Activated CD8-positive, alpha-beta memory T cell treated with anti-CD3 and anti-CD28 coated beads for 48 hours (primary cell): Measurements from ENCODE around the gene KIF26B.
"Not testable (repeated sequence)": the region's sequence is repeated elsewhere in the genome, so short reads cannot be mapped to it uniquely, and the experiment has no call there.

Experiments used
- DNase-seq, 3 experiments: peaks; one replicate each; pipeline ENCODE4 v3.0.0-alpha.2; 2020; ENCODE audit warnings: low read depth in 2 of 3, low spot score in 2 of 3

KIF26B gene

DNA sequence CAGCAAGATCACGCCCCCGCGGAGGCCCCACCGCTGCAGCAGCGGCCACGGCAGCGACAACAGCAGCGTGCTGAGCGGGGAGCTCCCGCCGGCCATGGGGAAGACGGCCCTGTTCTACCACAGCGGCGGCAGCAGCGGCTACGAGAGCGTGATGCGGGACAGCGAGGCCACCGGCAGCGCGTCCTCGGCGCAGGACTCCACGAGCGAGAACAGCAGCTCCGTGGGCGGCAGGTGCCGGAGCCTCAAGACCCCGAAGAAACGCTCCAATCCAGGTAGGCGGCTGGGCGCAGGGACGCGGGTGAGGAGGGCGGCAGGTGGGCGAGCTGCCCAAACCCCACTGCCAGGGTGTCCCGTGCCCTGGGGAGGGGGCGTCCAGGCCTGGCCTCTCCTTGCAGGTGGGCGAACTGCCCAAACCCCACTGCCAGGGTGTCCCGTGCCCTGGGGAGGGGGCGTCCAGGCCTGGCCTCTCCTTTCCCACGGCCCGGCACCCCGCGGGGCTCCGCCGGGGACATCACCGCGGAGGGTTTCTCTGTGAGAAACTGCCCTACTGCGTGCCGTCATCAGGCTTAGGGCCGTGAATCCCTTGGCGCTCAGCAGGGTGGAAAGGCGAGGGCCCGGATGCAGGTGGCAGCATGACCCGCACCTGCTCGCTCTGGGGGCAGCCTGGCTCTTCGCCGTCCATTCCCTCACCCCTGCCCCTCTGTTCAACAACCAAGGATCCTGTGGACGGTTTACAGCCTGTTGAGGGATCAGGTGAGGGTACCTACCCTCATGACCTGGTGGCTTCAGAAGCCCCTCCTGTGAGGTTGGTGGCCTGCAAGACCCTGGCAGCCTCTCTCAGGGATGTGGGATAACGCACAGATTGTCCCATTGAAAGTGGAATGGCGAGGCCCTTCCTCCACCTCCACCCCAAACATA, 534.0 kb downstream of the KIF26B start:
- DNase-seq = no peak

DNA sequence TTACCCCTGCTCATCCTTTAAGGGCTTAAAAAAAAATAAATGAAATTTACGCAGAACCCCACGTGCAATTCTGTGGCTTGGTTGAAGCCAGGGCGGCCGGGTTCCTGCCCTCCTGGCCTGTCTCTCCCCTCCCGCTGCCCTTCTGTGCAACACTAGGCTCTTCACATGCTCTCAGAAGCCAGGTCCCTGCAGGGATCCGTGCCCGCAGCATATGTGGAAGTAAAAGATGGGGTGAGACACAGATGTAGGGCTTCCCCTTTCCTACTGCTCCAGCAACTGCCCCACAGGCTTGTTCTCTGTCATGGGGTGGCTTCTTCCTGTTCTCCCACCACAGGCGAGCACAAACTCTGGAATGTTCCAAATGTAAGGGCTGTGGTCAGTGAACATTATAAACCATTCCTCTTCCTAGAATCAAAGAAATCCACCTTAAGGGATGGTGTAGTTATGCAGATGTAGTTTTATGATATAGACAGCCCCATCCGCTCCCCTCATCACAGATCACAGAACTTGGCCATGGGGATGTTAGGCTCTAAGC, 535.4 kb downstream of the KIF26B start:
- DNase-seq = no peak

DNA sequence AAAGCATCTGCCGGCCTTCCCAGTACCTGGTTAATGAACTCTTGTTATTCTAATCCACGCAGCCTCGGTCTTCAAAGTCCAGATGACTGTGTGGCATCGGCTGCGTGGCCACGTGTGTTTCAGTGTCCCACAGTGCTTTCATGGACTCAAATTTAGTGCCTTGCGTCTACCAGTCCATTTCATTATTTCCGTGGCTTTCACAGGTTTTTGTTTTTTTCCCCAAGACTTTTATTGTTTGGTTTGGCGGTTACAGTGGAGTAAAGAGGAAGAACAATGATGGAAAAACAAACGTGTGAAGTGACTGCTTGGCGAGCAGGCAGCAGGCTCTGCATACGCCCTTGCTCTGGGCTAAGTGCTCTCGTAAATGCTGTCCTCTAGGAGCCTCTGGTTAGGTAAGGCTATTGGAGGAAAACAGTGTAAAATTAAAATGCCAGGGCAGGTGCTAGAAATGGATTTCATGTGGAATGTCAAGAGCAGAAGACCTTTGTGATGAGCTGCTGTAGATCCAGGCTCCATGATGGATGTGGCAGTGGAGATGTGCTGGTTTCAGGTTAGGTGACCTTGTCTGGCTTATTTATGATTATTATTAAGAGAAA, 536.3 kb downstream of the KIF26B start:
- no peak for DNase-seq

DNA sequence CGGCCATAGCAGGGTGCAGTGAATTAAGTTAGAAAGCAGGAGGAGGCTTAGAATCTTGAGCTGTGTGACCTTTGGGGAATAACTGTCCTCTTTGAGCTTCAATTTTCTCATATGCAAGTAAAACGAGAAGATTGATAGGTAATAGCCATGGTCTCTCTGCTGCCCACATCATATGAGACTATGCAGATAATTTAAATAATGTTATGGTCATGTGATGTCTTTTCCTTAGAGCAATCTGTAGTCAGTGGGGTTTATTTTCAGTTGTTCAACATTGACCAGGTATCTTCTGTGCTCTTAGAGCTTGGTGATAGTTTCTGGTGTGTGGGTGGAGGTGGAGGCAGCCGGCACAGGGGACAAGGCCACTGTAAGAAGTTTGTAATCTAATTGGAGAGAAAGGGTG, 537.1 kb downstream of the KIF26B start:
- DNase-seq = no peak

DNA sequence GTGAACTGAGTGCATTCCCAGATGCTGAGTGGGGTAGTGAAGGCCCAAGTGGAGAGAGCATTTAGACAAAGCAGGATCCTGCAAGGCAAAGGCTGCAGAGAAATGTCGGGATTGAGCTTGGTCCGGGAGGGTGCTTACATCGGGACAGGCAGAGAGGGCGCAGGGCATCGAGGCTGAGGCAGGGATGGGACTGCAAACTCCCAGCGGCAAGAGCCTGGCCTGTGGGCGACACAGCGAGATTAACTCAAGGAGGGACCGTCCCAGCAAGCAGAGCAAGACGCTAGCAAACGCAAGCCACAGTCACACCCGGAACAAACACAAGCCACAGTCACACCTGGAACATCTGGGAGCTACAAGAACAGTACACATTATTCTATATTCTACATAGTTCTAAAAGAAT, 537.5 kb downstream of the KIF26B start:
- no peak for DNase-seq

DNA sequence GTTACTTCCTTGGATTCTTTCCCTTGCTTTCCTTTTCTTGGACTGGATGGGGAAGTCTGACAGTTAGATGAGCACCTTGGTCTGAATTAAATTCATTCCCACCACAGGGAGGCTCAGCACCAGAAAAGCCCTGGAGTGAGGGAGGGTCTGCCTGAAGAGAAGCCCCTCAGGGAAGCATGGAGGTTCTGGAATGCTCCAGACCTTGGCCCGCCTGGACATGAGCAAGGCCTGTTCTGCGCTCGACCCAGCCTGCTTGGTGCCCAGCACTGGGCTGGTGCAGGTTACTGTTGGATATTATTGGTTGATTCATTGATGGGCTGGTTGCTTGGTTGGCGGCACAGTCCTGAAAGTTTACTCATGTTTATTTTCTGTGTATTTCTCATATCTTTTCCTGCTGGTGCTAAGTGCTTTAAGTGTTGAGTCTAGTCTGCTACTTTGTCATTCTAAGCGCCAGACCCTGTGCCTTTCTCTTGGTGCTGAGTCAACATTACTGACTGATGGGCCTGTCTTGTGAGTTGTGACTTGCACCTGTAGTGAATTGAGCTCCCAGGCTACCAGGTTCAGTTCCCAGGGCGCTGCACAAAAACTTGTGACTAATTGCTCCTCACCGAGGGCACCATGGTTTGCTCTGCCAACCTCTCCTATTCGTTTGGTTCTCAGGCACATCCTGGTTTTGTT, 538.5 kb downstream of the KIF26B start:
- no peak for DNase-seq

DNA sequence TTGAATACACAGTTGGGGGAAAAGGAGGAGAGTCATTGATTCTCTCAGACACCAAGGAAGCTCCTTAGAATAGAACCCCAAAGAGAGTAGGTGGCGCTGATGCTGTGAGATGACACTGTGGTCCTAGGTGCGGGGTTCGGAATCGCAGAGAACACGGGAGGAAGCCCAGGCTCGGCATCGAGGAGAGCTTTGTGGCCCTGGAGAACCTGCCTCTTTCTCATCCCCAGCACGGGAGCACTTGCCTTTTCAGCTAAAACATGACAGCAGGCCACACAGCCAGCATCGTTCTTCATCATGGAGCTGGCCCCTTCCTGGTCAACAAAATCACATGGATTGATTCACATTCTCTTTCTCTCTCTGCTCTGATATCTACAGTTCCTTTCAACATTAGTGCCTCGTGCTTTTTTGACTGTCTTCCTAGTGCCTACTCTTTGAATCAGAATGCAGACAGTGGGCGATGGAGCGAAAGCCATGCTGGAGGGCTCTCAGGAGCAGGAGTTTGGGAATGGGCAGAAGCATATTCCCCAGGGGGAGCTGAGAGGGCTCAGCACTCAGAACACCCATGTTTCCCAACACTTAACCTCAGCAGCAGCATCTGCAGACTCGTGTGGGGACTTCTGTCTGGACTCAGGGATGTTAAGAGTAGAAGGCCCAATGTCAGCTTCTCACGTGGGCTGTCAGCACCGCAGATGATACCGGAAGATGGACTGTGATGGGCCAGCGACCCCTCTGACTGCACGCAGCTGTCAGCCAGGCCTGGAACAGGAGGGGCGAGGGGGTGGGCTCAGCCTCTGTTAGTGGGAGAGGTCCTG, 539.4 kb downstream of the KIF26B start:
- no peak for DNase-seq

DNA sequence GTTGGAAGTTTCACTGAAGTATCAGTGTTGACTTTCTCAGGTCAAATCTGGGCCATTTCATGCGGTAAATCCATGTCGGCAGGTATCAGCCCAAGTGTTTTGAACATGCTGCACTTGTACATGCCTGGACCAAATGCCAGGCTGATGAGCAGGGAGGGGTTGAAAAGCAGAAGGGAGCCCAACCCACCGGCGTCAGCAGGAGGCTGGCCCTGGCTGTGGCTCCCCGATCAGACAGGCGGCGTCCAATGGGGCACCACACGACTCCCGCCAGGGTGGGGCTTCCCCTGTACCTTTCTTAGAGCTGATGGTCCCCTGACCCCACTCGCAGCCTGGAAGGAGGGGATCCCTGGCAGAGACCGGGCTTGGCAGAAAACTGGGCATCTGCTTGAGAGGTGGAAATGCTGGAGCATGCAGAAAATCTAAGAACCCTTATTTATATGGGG, 540.0 kb downstream of the KIF26B start:
- DNase-seq = no peak

DNA sequence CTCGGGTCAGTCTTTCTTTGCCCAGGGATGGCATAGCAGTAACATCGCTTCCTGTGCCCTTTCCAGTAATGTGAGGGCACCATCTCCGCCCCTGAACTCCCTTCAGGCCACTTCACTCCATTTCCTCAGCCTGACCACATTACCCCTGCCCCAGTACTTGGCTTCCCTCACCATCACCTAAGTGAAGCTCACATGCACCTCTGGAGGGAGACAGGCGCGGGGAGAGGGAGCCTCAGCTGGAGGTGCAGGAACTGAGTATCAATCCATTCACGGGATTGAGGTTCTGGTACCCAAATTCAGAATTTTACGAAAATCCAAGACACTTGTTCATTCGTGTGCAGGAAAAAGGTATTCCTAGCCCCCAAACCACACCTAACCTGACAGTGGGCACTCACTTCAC, 540.4 kb downstream of the KIF26B start:
- no peak for DNase-seq

DNA sequence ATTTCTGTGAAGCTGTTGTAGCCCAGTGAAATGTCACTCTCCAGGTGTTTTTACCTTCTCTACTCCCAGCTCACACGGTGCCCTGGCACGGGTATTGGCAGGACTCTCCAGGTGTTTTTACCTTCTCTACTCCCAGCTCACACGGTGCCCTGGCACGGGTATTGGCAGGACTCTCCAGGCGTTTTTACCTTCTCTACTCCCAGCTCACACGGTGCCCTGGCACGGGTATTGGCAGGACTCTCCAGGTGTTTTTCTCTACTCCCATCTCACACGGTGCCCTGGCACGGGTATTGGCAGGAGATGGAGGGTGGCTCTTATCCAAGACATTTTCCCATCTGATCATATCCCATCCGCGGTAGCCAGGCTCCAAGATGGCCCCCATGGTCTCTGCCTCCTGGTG, 540.9 kb downstream of the KIF26B start:
- not testable (repeated sequence) for DNase-seq

DNA sequence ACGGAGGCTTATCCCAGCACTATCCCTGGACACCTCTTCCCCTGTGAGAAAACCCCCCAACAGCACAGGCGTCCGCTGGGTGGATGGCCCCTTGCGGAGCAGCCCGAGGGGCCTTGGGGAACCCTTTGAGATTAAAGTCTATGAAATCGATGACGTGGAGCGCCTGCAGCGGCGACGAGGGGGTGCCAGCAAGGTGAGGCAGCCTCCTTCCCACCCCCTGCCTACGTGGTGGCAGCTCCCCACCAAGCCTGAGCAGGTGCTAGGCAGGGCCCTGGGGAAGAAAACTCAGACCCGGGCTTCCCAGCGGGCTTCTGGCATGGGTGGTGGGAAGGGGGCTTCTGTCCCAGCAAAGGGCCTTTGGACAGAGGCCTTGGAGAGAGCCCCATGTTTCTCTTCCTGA, 543.3 kb downstream of the KIF26B start:
- no peak for DNase-seq

DNA sequence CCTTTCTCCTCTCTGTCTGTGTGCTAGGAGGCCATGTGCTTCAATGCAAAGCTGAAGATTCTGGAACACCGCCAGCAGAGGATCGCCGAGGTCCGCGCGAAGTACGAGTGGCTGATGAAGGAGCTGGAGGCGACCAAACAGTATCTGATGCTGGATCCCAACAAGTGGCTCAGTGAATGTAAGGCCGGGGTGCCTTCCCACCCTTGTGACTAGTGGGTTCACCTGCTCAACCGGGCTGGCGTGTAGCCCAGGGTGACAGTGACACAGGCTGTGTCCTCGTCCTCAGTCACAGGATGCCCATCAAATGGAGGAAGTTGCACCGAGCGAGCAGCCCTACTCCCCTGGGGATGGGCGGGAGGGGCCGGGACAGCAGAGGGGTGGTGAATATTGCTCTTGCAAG, 544.1 kb downstream of the KIF26B start:
- no peak for DNase-seq

DNA sequence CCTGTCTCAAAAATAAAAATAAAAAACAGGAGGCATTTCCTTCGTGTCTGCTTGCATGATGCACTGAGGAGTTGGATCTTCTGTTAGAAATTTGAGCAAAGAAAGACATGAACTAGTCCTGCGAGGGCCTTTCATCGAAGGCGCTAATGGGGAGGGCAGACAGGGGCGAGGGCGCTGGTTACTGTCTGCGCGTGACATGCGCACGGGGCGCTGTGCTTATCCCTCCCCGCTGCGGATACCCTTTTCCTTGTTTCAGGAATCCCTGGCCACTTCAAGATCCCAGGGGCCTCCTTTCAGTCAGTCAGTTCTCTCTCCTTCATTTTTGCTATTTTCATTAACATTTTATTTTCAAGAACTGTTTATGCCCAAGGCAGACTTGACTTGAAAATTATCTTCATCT, 545.8 kb downstream of the KIF26B start:
- no peak for DNase-seq

DNA sequence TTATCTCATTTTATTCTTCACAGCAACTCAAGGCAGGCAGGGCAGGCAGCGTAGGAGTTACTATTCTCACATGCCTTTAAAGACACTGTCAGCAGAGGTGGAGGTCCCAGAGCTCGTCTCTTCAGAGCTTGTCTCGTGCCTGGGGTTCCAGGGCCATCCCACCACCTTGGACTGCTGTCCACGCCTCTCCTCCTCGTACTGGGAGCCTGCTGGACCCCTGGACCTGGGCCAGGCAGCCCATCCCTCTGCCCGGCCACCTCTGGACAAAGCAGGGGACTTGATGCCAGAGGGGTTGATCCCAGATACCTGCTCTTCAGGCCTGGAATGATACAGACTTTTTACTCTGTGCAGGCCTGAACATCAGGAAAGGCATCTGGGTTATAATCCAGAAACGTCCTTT, 546.8 kb downstream of the KIF26B start:
- no peak for DNase-seq

DNA sequence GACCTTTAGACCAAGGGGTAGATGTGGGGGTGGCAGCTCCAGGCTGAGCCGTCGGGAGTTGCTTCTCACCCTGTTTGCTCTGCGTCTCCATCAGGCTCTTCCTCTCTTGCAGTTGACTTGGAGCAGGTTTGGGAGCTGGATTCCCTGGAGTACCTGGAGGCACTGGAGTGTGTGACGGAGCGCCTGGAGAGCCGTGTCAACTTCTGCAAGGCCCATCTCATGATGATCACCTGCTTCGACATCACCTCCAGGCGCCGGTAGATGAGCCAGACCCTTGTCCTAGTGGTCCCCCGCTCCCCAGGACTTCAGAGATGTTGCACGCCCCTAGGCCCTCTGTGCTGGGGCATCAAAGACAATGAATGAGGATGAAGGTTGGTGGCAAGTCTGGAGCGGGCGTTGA, 547.6 kb downstream of the KIF26B start:
- DNase-seq = no peak

DNA sequence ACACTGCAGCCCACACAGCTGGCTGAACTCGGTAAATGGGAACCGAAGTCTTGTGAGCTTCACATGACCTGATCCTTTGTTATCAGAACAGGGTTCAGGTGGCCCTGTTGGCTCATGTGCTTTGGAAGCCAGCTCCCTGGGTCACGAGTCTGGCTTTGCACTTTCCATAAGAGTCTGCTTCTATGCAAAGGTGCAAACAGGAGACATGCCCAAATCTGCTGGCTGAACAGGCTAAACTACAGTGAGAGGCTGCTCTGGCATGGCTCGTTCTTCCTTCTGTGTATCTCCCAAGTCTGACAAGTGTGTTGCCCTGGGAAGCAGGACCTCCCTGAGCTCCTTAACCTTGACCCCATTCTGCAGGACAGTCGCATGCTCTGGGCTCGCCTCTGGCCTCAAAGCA, 549.6 kb downstream of the KIF26B start:
- DNase-seq = no peak

DNA sequence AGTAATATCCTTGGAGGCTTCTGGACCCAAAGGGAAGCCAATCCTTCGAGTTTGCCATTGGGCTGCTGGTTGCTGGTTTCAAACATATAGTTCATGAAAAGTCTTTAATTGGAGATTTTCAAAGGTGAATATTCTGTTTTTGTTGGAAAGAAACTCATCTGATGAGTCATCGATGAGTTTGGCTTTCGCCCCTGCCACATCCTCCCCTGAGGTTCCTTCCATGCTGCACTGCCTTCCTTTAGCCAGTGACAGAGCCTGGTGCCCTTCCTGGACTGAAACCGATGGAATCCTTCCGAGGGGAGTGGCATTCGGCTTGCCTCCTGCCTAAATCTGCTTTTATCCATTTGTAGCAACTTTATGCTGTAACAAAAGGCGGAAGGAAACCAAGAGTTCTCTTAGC, 550.0 kb downstream of the KIF26B start:
- DNase-seq = no peak

DNA sequence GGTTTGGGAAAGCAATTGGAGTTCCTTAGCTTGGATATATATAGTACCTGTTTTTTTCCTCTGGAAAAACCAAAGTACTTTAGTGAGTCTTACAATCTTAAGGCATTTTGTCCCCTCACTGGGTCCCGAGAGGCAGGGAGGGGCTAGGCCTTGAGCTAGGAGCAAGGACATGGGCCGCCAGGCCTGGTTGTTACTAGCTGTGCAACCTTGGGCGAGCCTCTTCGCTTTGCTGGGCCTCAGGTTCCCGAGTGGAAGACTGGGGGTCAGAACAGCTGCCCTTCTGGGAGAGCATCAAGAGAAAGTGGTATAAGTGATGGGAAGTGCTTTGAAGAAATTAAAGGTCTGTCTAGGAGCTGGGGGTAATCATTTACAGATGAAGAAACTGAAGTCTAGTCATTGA, 553.2 kb downstream of the KIF26B start:
- no peak for DNase-seq

DNA sequence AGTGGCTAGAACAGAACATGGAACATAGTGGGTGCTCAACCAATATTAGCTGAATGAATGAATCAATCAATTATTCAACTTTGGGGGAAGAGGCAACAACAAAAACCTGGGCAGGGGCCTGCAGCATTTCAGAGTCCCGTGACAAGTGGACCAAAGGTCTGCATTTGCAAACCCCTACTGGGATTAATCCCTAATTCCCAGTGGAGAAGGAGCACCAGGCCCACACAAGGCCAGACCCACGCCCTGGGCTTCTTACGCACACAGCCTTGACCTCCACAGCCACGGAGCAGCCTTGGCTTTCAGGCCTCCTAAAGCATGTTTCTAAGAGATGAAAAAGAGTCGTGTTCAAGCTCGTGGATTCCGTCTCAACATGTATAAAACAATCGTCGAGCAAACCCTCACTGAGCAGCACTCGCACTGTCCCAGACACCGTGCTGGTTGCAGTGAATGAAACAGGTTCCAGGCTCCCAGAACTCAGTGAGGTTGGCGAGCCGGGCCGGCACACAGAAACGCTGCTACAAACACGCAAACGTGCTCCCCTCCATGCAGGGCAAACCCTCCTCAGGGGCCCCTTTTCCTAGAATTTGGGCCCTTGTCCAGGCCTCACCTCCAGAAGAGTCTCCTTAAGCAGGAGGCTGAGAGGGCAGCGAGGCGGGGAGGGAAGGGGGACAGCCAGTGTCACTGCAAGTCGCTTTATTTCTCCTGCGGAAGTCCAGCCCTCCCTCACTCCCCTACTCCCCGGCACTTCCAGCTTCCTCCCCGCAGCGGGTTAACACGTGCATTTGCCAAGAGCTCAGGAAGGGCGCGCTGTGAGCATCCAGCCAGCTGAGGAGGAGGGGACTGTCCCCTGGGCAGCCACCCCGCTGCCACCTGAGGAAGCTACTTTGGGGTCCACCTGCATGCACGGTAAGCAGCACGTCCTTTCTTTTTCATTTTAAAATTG, 556.4 kb downstream of the KIF26B start:
- no peak for DNase-seq

DNA sequence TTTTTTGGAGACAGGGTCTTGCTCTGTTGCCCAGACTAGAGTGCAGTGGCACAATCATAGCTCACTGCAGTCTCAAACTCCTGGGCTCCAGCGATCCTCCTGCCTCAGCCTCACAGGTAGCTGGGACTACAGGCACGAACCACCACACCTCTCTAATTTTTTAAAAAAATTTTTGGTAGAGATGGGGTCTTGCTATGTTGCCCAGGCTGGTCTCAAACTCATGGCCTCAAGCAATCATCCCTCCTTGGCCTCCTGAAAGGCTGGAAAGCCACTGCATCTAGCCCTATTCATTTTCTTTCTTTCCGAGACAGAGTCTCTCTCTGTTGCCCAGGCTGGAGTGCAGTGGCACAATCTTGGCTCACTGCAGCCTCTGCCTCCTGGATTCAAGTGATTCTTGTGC, 559.2 kb downstream of the KIF26B start:
- DNase-seq = not testable (repeated sequence)
